H54 (cell line): ENCODE results near the gene ABI2.
A peak's percentile ranks its signal among the peaks of the same experiment; 100 is the strongest.

Source experiments
- DNase-seq: peaks from one replicate; pipeline ENCODE4 v3.0.0; 2011; ENCODE audit warnings: low spot score, mixed read lengths; ENCODE audit not compliant: insufficient read length
- FAIRE-seq: peaks from 3 replicates; lab custom pipeline; 2011; peaks lifted over from hg19 to GRCh38; lab: Jason Lieb, UNC
- POLR2A ChIP-seq: IDR thresholded peaks from 2 replicates; pipeline ENCODE4 v1.6.1; 2011; ENCODE audit warnings: low read depth, mild to moderate bottlenecking, low read length

The ABI2 gene

DNA sequence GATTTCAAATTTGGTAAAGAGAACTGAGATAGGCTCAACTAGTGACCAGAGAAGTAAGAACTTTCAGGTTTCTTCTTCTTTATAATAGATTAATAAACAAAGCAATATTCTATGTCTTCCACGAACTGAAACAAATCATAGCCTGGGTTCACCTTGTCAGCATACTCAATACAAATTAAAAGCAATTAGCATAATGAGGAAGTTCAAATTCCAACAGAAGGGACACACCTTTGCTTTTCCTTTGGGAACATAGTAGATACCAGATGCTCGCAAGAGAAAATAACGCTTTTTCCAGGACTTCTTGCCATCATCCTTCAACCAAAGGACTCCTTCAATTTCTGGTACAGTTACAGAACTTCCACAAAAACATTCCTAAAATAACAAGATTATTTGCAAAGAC, 127.0 kb downstream of the ABI2 start:
- no peak for DNase-seq
- TF ChIP-seq POLR2A, result no peak
- FAIRE-seq, result peak; percentile 43

DNA sequence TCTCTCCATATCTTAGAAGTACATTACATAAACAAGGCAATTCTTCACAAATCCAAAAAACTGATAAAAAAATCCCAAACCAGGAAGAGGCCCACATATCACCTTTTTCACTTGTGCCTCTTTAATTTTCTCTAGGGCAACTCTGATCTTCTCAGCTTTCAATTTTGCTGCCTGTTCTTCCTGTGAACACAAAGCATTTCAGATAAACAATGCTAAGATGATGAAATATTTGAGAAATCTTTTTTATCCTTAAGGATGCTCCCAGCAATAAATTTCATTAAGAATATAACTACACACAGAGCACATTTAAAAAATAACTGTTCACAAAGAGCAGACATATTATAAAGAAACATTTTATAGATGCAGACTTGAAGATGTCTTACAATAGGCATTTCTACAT, 133.6 kb downstream of the ABI2 start:
- FAIRE-seq, result no peak
- DNase-seq, result no peak
- TF ChIP-seq POLR2A, result no peak

GRCh38 chr2:203462308-203462707, 134.1 kb downstream of the ABI2 start:
- DNase-seq, result no peak
- no peak for TF ChIP-seq POLR2A
- no peak for FAIRE-seq

DNA sequence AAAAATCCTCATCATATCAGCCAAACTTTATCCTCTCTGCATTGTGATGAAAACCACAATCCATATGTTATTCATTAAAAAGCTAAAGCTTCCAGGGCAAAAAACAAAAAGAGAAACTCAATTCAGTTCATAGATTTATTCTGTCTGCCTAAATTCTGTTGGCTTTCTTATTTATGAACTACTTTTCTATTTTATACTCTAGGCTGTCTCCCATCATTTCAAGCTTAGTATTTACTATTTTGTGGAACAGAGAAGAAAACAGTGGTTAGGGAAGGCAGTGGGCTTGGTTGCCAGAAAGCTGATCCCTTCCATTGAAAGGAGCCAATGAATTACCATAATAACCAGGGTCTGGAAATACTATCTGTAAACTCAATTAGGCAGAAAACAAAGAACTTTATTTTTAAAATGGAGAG, 135.1 kb downstream of the ABI2 start:
- no peak for TF ChIP-seq POLR2A
- DNase-seq, result no peak
- no peak for FAIRE-seq

- no peak for DNase-seq
- FAIRE-seq, result no peak
- no peak for TF ChIP-seq POLR2A
Observed at GRCh38 chr2:203469546-203469945, 141.4 kb downstream of the ABI2 start.

DNA sequence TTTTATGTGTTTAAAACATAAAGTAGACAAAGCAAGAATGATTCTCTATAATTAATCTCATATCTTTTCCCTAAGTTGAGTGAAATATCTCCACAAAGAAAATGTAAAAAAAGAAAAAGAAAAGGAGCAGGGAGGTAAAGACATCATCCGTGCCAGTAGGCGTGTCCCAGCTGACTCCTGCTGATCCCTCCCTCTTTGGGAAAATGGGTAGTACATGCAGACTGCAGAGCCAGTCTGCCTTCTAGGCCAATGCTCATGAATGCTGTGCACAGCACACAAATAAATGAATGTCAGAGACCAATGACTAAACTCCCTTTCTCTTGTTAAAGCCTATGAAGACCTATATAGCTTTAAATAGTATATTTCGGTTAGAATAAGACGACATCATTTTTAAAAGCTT, 142.2 kb downstream of the ABI2 start:
- FAIRE-seq (peak; percentile 73), DNase-seq (no peak)
- TF ChIP-seq POLR2A, result no peak

DNA sequence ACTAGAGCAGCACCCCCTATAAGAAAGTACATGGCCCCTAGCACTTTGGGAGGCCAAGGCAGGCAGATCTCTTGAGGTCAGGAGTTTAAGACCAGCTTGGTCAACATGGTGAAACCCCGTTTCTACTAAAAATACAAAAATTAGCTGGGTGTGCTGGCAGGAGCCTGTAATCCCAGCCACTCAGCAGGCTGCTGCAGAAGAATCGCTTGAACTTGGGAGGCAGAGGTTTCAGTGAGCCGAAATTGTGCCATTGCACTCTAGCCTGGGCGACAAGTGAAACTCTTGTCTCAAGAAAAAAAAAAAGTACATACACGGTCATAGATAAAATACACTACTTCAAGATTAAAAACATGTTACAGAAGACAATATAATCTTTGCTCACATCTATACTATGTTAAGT, 143.1 kb downstream of the ABI2 start:
- FAIRE-seq (no peak), DNase-seq (no peak)
- no peak for TF ChIP-seq POLR2A

GRCh38 chr2:203476881-203477280, 148.7 kb downstream of the ABI2 start:
- no peak for FAIRE-seq
- DNase-seq, result no peak
- TF ChIP-seq POLR2A, result no peak

- DNase-seq, result no peak
- FAIRE-seq, result no peak
- TF ChIP-seq POLR2A, result no peak
Observed at GRCh38 chr2:203480623-203481022, 152.4 kb downstream of the ABI2 start.

DNA sequence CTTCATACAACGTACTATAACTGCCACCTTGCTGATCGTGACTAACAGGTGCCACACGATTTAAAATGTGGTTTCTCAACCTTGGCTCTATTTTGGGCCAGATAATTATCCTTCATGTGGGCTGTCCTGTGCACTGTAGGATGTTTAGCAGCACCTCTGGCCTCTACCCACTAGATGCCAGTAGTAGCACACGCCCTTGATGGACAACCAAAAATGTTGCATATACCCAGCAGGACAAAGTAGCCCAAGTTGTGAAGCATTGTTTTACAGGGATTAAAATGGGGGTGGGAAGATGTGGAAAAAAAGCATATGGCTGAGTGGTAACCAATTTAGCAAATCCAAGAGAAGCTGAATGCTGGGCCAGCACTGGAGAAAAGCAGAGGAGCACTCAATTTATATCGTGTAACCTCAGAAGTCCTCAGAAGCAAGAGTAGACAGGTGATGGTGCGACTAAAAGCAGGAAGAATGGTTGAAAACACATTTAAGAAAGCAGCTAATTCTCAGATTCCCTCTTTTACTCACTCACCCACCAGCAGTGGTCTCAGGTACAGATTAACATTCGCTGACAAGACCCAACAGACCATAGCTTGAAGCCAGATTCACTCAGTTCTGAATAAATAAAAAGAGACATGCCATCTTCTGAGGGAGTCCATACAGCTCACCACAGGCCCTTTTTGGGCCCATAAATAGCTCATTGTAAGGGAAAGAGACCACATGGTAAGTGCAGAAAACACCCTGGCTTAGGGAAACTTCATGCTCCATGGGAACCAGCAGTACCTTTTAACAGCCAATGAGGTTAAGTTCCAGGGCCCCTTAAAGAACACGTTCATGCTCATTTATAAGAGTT, 156.3 kb downstream of the ABI2 start:
- FAIRE-seq (peak; percentile 75), DNase-seq (no peak)
- no peak for TF ChIP-seq POLR2A

DNA sequence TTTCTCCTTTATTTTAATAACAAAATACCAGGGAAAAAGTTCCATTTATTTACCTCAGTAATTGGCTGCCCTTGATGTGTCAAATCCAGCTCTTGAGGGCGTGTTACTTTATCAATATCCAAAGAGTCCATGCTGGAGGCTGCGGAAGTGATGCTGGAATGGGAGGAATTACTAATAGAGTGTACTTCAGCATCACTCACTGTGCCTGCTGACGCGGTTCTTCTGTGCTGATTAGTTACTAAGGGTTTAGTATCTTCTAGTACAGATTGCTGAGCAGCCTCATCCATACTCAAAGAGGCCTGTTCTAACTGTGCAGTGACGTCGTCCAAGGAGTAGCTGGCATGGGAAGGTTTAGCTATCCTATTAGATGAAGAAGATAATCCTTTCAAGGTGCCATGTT, 161.3 kb downstream of the ABI2 start:
- TF ChIP-seq POLR2A, result no peak
- DNase-seq (no peak), FAIRE-seq (no peak)

GRCh38 chr2:203490391-203490790, 162.2 kb downstream of the ABI2 start:
- TF ChIP-seq POLR2A, result no peak
- DNase-seq (no peak), FAIRE-seq (no peak)

GRCh38 chr2:203492965-203493364, 164.8 kb downstream of the ABI2 start:
- no peak for FAIRE-seq
- TF ChIP-seq POLR2A, result no peak
- no peak for DNase-seq
